ENCODE measurements around the gene ARPC4. TPM values are rescaled to one million over a fixed set of nuclear protein-coding genes. Genes with fewer than 3 reads are reported as not detected.

The ARPC4 gene
- total and polyA plus RNA-seq, 11 donors = 30.0 to 151 (median 79.7) TPM

DNA sequence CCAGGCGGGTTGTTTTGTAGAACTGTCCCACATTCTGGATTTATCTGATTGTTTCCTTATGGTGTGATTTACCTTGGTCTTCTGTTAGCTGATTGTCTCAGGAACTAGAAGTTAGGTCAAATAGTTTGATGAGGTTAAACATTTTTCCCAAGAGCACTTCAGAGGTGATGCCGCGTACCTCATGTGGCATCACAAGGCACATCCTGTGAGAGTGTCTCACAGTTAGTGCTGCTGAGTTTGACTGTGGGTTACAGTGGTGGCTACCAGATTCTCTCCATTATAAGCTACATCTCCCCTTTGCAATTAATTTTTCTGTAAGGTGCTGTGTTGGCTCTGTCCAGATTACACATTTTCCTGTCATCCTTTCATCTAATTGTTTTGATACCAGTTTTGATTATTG lies 38.4 kb downstream of the ARPC4 start:
- ATAC-seq (no peak), DNase-seq (no peak)
- Histone ChIP-seq H3K27ac (no peak overlapping the region), H3K9me3 (no peaks in the 10 kb centered on the region), H3K4me3 (no peak overlapping the region), H3K36me3 (peaks cover 0 to 91% (median 68%) of the 10 kb centered on the region in 9 donors), H3K4me1 (no peaks in the 10 kb centered on the region), H3K27me3 (no peaks in the 10 kb centered on the region)
- TF ChIP-seq, protein P1, sequence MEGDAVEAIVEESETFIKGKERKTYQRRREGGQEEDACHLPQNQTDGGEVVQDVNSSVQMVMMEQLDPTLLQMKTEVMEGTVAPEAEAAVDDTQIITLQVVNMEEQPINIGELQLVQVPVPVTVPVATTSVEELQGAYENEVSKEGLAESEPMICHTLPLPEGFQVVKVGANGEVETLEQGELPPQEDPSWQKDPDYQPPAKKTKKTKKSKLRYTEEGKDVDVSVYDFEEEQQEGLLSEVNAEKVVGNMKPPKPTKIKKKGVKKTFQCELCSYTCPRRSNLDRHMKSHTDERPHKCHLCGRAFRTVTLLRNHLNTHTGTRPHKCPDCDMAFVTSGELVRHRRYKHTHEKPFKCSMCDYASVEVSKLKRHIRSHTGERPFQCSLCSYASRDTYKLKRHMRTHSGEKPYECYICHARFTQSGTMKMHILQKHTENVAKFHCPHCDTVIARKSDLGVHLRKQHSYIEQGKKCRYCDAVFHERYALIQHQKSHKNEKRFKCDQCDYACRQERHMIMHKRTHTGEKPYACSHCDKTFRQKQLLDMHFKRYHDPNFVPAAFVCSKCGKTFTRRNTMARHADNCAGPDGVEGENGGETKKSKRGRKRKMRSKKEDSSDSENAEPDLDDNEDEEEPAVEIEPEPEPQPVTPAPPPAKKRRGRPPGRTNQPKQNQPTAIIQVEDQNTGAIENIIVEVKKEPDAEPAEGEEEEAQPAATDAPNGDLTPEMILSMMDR (IDR thresholded peaks at IDR 0.05) = no peak
- TF ChIP-seq POLR2A (IDR thresholded peaks at IDR 0.05) = no peak
- 92 to 95% (median 94%) methylated on average over 3 of the region's 3 CpGs for WGBS, 4 donors
- intact Hi-C loops (cut with DNase I) = no loop called here

DNA sequence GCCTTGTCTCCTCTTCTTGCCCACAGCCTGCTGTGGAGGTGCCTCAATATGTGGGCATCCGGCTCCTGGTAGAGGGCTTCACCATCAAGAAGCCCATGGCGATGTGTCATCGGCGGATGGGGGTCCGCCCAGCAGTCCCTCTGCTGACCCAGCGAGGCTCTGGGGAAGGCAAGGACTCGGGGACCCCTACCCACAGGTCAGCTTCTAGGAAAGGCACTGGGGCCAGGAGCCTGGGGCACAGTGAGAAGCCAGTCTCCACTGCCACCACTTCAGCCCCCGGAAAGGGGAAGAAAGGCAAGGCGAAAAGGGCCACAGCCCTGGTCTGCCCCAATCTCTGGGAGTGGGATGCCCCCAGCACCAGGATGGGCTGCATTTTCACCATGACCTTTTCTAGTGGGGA lies 40.2 kb downstream of the ARPC4 start:
- H3K9me3 ChIP-seq = no peaks in the 10 kb centered on the region
- intact Hi-C loops (cut with DNase I) = no loop called here
- H3K4me3 ChIP-seq = no peak overlapping the region
- DNase-seq (no peak), ATAC-seq (no peak)
- H3K4me1 ChIP-seq = peaks cover 0 to 4% (median 0%) of the 10 kb centered on the region in 12 donors
- peaks cover 0 to 88% (median 65%) of the 10 kb centered on the region in 9 donors for H3K36me3 ChIP-seq
- no peak overlapping the region for H3K27ac ChIP-seq
- TF ChIP-seq POLR2A (IDR thresholded peaks at IDR 0.05) = no peak
- TF ChIP-seq, protein P1 (IDR thresholded peaks at IDR 0.05) = no peak
- no peaks in the 10 kb centered on the region for H3K27me3 ChIP-seq
- 91 to 100% (median 98%) methylated on average over 2 to 9 of the region's 9 CpGs for WGBS, 4 donors

DNA sequence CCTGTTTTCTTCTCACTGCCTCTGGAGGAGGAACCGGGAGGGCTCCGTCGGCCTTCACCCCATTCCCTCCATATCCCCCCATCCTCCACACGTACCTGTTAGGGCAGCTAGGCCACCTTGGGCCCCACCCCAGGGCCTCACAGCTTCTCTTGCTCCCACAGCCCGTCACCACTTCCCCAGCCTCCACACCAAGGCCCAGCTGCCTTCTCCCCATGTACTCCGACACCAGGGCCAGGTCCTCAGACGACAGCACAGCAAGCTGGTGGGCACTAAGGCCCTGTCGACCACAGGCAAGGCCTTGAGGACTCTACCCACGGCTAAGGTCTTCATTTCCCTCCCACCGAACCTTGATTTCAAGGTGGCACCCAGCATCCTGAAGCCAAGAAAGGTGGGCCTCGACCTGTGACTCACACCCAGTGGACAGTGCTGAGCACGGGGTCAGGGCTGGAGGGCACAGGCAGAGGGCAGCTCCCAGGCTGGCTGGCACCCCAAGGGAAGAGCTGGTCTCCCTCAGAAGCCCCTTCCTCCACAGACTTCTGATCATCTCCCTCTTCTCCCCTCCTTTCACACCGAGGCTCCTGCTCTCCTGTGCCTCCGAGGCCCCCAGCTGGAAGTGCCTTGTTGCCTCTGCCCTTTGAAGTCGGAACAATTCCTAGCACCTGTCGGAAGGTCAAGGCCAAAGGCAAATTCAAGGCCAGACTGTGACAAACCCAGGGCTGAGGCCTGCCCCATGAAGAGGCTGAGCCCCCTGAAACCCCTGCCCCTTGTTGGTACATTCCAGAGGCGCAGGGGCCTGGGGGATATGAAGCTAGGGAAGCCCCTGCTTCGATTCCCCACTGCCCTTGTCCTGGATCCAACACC lies 41.9 kb downstream of the ARPC4 start:
- WGBS, 4 donors = 84 to 88% (median 86%) methylated on average over 17 to 18 of the region's 18 CpGs
- intact Hi-C loops (cut with DNase I) = no loop called here
- Histone ChIP-seq H3K4me3 (no peak overlapping the region), H3K27me3 (no peaks in the 10 kb centered on the region), H3K27ac (no peak overlapping the region), H3K4me1 (peaks cover 0 to 9% (median 0%) of the 10 kb centered on the region in 12 donors), H3K9me3 (no peaks in the 10 kb centered on the region), H3K36me3 (peaks cover 0 to 88% (median 66%) of the 10 kb centered on the region in 9 donors)
- no peak for TF ChIP-seq POLR2A (IDR thresholded peaks at IDR 0.05)
- TF ChIP-seq, protein P1 (IDR thresholded peaks at IDR 0.05) = no peak
- ATAC-seq = no peak
- DNase-seq = no peak

DNA sequence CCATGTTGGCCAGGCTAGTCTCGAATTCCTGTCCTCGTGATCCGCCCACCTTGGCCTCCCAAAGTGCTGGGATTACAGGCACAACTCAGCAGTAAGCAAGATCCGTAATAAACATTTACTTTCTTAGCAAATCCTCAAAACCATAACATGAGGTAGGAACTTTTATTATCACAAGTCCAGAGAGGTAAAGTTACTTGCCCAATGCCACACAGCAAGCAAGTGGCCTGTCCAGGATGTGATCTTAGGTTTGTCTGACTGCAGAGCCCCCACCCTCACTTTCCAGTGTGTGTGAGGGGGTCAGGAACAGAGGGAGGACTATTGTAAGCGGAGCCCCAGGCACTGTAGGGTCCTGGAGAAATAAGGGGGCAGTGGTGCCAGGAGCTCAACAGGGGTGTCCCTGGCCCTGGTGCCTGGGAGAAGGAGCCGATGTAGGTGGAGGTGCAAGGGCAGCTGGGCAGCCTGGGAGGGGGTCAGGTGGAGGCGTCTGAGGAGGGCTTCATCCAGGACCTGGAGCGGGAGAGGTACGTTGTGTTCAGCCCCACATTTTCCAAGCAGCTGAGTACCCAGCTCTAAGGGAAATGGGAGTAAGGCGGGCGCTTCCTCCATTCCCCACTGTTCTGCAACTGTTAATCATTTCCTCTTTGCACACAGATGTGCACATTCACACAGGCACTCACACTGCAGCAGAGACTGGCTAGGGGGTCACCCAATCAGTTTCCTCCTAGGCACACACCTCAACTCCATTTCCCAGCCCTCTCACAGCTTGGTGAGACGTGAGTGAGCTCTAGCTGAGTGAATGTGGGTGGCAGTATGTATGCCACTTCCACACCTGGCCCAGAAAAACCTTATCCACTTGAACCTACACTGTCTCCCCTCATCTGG lies 45.1 kb downstream of the ARPC4 start:
- 82 to 87% (median 85%) methylated on average over 12 of the region's 12 CpGs for WGBS, 4 donors
- no peak overlapping the region for H3K4me3 ChIP-seq
- no peak for ATAC-seq
- H3K27ac ChIP-seq = no peak overlapping the region
- peaks cover 0 to 16% (median 5%) of the 10 kb centered on the region in 12 donors for H3K4me1 ChIP-seq
- no peaks in the 10 kb centered on the region for H3K9me3 ChIP-seq
- DNase-seq = no peak
- no peaks in the 10 kb centered on the region for H3K27me3 ChIP-seq
- intact Hi-C loops (cut with DNase I) = no loop called here
- peaks cover 0 to 84% (median 69%) of the 10 kb centered on the region in 9 donors for H3K36me3 ChIP-seq
- no peak for TF ChIP-seq POLR2A (IDR thresholded peaks at IDR 0.05)
- TF ChIP-seq, protein P1 (IDR thresholded peaks at IDR 0.05) = no peak

Data from heart left ventricle (tissue), 16 donors.